Hematopoietic multipotent progenitor cell treated with erythropoietin and hydrocortisone succinate and interleukin-3 and kit ligand, for 6 days (in vitro differentiated cells): Measurements from ENCODE around the gene ABHD11.
"Not testable (repeated sequence)": the region's sequence is repeated elsewhere in the genome, so short reads cannot be mapped to it uniquely, and the experiment has no call there.

Experiments
- DNase-seq: peaks from one replicate; pipeline ENCODE4 v3.0.0-alpha.2; 2015

Gene ABHD11

DNA sequence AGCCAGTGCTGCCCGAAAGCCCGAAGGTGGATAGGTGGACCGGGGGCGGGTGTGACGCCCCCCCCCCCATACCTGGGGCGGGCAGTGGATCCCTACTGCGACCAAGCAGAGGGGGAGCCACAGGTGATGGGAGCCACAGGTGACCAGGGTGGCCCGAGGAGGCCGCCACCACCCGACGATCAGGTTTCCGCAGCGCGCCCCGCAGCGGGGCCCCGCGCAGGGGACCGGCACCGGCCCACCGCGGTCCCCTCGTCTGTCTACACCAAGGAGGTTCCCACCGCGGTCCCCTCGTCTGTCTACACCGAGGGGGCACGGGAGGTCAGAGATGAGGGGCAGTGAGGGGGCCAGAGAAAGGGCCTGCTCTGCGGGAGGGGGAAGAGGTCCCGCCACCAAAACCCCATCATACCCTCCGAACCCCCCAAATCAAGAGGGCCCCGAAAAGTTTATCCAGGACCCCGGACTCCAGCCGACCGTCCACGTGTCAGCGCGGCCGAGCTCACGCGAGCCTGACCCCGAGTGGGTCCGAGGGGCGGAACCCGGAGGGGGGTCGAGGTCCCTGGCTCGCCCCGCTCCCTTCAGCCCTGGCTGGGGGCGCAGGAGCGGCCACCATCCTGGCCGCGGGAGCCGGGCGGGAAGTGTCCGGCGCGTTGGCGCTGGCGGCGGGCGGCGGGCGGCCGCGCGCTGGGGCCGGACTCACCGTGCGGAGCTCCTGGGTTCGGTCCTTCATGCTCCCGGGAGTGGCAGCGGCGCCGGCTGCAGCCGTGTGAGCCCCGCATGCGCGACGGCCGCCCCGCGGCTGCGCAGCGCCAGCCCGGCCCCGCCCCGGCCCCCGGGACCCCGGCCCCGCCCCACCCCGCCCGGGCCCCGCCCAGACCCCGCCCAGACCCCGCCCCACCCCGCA is 19.4 kb downstream of the ABHD11 start, which contains the start of gene STX1A:
Gene STX1A, minus strand, starts transcription at position 765 of the 901 bp plus-strand sequence. Its CDS starts 38 bp downstream, at position 727.
- DNase-seq, result peak; percentile 71

DNA sequence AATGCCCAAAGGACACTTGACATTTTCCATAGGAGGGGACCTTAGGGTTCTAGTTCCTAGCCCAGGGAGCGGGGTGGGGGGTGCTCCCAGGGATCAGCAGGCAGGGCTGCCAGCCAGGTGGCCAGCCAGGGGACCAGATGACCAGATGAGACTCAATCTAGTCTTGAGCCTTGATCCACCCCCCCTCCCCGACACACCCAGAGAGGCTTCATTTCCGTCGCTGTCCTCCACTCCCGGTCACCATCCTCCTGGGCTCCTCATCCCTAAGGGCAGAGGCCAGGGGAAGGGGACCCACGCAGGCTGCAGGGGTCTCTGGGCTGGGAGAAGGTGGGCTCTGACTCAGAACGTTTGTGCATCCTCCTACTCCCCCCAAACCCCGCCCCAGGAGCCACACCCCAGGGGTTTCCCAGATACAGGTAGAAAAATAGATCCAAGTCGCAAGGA is 20.1 kb downstream of the ABHD11 start:
- DNase-seq, result no peak

DNA sequence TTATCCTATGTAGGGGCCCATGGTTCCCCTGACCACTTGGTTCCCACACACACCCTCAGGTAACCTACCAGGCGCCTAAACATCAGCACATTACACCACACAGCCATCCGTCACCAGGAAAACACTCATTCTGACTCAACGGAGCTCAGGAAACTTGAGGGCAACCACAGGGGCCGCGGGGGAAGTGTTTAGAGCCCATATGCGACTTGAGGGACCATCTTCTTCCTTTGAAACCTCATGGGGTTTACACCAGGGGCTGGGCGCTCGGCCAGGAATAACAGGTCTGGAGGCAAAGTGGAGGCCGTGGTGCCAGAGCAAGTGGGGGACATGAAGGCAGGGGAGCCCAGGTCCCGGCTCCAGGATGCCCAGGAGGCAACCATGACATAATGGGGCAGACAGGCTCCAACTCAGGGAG is 20.6 kb downstream of the ABHD11 start:
- peak; percentile 73 for DNase-seq

DNA sequence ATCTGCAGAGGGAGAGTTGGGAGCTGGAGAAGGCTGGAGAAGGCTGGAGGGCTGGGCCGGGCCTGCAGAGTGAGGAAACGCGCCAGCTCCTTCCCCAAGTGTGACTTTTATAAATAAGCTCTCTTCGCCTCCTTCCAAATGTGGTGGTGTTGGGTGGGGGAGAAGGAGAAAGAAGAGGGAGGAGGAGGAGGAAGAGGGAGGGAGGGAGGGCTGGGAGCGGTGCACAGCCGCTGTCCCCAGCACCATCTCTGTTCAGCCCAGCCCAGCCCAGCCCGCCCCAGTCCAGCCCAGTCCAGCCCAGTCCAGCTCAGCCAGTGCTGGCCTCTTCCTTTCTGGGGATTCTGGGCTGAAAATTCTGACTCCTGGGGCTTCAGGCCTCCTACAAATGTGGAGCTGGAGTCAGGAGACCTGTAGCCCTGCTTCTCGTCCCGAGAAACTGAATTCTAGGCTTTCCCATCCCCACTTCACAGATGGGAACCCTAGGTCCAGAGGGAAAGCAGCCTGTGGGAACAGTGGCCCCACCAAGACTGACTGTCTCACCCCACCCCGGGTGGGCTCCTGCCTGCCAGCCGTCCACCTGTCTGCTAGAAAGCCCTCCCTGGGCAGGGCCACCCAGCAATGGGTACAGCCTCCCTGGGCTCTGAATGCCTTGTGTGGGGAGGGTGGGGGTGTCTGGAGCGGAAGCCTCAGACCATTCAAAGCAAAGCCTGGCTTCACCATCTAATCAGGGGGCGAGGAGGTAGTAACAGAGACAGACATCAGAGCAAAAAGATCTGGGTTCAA is 21.4 kb downstream of the ABHD11 start:
- DNase-seq, result no peak

DNA sequence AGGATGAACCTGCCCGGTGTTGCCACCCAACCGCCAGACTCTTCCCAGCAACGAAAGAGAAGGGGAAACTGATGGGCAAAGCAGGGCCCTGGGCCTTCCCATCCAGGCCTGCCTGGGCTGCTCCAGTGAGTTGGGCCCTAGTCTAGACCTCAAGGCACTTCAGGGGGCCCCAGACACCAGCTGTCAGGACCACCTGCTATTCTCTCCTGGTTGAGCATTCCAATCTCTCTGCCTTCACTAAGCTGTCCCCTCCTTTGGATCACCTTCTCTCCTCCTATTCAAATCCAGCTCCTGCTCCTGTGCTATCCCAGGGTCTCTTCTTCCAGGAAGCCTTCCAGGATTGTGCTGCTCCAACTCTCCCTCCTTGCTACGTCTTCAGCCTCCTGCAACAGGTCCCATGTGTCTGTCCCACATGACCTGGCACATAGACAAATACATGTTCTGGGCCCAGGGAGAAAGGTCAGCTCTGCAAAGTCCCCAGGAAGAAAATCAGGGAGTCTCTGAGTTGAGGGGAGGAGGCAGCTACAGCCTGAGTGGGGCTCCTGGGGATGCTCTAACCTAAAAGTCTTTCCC is 22.2 kb downstream of the ABHD11 start:
- DNase-seq, result no peak

DNA sequence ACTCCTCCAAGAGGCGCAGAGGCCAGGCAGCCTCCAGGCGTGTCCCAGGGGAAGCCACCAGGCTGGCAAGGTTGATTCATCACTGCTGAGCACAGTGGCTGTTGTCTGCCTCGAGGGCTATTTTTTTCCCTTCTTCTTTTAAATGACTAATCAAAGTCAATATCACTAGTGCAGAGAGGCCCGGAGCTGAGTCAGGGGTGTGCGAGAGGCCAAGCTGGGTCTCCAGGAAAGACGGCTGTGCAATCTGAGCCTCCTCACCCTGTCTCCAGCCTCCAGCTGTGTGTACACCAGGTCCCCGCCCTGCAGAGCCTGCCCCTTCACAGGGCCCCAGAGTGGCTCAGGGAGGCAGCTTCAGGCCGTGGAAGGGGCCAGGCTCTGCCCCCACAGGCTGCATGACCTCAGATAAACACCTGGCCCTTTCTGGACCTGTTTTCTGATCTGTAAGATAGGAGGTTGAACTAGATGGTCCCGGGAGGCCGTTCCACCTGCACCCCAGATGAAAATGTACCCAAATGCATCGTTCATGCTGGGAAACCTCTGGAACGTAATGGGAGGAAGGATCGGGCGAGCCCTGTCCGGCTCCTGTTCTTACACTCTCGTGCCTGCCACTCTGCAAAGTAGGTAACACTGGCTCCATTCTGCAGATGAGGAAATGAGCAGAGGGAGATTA is 22.8 kb downstream of the ABHD11 start:
- DNase-seq, result peak; percentile 74

DNA sequence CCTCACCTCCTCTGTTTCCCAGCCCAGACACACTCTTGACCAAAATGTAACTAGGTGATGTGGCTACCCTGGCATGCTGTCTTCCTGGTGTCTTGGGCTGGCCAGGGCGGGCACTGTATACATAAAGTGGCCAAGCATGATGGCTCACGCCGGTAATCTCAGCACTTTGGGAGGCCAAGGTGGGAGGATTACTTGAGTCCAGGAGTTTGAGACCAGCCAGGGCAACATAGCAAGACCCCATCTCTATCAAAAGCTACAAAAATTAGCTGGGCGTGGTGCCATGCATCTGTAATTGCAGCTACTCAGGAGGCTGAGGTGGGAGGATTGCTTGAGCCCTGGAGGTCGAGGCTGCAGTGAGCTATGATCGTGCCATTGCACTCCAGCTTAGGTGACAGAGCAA is 25.3 kb downstream of the ABHD11 start:
- DNase-seq, result not testable (repeated sequence)

DNA sequence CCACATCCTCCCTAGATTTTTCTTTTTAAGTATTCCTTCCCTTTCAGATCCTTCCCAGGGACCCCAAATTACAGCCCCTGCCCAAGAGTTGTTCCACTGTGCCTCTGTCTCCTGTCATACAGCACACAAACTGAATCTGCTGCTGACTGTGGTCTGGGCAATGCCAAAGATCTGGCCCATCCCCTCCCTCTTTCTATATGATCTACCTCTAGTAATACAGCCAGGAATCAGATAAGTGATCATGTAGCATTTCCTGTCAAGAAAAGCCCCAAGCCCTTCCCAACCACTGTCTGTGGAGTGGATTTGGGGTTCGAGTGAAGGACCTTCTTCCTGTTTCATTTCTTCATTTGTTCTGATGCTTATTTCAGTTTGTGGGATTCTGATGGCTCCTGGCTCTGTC is 25.8 kb downstream of the ABHD11 start:
- no peak for DNase-seq

DNA sequence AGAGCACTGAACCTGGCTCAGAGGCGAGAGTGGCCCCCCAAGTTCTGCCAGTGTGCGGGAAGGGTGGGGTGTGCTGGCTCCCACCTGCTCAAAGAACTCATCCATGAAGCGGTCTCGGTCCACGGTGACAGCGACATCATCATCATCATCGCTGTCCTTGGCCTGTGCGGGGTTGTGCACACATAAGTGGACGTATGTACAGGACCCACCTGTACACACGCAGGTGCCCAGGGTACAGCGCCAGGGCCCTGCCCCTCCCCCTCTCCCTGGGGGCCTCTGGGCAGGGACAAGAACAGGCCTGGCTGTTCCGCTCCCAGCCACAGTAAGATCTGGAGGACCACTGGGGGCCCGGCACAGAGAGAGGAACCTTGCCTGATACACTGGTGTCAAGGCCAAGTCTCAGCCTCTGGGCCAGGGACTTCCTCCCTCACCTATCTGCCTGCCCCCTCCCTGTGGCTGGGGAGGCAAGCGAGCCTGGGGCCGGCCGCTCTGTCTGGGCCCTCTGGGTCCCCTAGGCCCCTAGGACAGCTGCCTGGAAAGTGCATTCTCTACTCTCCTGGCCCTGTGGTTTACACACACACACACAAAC is 29.5 kb downstream of the ABHD11 start:
- DNase-seq, result no peak

DNA sequence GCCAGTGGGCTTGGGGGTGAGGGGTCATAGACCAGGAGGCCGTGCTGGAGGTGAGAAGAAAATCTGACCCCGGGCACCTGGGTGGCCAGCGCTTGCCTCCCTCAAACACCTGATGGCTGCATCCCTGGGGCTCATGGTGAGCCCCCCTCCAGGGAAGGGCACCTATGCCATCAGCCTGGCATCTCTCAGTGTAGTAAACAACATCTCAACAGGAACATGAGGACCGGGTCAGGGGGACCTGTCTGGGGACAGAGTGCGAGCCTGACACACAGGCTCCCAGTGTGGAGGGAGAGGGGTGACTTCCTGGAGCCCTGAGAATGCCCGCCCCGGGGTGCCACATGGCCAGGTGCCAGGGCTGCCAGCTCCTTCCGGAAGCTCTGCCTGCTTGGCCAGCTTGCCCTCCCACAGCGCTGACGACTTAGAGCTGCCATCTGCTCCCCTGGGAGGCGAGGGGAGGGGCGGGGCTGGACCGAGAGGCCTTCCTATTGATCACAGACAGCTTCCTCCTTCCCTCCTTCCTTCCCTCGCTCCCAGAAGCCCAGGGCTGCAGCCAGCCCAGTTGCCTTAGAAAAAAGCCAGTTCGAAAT is 31.5 kb downstream of the ABHD11 start:
- peak; percentile 36 for DNase-seq

DNA sequence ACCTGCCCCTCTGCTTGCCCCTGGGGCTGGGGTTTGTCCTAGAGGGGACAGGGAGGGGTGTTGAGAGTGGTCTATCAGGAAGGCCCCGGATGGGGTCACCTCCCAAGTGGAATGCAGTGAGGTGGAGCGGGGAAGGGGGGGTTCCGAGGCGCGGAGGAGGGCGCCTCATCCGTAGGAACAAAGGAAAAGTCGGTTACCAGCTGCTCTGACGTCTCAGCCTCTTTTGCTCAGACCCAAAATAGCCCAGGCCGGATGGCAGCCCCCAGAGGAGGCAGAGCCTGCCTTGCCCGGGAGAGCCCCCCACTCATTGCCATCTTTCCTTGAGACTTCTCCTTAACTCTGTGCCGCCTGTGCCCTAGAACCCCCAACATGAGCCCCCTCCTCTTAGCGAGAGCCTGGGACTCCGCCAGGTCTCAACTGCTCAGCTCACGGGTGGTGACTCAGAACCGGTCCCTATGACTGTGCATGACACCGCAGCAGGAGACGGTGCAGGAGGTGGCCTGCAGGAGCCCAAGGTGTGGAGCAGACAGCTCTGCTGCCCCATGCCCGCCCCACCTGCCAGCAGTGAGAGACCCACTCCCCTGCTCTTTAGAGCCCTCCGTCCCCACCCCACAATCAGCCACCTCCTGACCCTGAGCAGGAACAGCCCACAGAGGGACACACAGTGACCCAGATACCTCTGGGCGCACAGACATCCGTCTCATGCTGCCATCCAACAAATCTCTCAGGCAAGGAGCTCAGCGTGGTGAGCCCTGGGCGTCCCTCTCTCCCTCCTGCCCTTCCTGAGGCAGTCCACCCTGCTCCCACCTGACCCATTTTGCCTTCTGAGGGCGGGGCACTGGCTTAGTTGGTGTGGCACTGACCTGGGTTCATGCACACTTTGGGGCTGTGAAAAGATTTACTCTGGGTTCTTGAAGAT is 32.2 kb downstream of the ABHD11 start:
- no peak for DNase-seq

DNA sequence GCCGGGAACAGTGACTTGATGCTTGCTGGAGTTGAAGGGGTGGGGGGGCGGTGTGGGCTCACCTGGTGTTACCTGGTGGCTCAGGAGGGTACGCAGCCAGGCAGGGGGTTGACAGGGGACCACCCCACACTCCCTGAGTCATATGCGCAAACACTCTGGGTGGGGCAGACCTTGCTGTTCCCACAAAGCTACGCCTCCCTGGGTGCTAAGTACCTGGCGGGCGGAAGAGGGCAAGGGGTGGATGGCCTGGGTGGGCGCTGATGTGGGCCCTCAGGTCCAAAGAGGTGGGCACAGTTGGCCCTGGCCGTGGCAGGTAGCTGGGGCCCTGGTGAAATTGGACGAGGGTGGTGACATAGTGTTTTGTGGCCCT is 33.1 kb downstream of the ABHD11 start:
- no peak for DNase-seq

DNA sequence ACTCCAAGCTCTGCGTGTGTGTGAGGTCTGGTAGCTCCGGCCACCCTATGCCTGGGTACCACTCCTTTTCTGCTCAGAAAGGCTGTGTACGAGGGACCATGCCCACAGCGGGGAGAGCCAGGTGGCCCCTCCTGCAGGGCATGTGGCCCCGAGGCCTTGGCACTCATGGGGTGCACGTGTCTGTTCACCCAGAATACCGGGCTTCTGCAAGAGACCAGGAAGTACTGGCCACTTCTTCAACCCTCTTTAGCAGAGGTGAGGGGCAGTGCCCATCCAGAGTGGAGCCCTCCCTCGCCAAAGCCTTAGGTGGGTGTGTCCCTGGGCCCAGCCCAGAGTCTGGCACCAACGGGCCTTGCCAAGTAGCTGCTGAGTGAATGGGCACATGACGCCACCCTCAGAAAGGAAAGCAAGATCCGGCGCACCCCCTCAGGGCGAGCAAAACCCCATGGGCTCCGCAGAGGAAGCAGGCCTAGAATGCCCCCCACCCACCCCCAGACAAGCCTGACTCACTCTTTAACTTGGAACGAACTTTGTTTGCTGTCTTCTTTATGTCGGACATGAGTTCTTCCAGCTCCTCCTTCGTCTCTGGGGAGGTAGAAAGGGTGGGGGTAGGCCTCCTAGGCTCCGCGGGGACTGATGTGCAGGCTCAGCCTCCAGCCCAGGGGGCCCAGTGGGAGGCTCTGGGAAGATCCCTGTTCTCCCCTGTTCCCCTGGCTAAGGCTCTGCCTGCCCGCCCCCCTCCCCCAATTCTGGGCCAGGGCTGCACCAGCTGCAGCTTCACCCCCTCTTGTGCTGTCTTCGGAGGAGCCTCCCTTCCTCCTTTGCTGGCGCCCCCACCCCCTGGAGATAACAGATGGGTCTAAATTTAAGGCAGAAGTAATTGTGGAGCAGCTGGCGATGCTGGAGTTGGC is 33.7 kb downstream of the ABHD11 start:
- no peak for DNase-seq

DNA sequence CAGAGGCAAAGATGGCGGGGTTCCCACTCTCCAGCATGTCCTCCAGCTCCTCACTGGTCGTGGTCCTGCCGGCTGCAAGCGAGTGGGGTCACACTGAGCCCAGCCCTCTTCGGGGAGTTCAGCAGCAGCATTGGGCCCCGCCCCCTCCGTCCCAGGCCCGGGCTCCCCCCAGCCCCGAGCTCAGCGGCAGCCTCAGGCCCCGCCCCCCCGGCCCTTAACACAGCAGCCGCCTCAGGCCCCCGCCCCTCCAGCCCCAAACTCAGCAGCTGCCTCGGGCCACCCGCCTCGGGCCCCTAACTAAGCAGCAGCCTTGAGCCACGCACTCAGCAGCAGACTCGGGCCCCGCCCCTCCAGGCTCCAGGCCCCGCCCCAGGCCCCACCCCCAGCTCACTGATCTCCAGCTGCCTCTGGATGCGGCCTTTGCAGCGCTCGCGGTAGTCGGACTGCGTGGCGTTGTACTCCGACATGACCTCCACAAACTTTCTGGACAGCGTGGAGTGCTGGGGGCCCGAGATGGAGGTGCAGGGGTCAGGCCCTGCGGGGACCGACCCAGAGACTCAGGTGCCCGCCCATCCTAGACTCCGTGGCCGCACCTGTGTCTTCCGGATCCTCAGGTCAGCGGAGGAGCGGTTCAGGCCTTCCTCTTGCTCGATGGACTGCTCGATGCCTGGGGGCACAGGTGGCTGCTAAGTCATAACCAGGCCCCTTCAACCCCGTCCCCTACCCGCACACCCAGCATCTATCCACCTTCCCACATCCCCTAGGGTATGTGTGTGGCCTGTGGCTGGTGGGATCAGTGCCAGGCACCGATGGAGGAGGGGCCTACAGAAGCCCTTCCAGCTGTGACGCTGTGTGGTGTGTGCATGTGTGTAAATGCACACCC is 34.6 kb downstream of the ABHD11 start:
- peak; percentile 87 for DNase-seq

DNA sequence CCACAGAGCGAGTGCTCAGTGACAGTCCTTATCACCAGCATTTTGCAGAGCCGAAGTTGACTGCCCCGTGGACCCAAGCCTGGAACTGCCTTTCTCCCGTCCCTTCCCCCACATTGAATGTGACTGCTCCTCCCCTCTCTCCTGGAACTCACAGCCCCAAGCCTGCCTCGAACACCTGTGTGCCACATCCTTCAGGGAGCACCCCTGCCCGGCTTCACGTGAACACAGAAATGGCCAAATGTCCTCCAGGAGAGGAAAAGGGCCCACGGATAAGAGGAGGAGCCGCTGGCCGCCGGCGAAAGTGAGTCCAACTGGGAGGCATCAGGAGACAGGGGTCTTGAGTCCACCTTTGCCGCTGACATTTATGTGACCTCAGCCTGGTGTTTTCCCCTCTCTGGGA is 35.4 kb downstream of the ABHD11 start:
- no peak for DNase-seq

DNA sequence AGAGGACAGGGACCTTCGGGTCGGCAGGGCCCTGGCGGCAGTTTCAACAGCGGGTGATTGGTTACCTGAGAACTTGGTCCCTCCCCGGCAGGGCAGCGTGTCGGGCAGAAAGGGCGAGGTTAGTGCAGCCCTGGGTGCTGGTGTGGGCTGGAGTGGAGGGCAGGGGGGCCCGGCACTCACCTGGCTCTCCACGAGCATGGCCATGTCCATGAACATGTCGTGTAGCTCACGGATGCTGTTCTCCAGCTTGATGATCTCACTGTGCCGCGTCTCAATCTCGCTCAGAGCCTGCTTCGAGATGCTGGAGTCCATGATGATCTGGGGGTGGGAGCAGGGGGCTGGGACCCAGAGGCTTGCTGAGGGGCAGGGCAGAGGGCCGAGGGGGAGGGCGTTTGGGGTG is 35.9 kb downstream of the ABHD11 start:
- DNase-seq, result no peak

DNA sequence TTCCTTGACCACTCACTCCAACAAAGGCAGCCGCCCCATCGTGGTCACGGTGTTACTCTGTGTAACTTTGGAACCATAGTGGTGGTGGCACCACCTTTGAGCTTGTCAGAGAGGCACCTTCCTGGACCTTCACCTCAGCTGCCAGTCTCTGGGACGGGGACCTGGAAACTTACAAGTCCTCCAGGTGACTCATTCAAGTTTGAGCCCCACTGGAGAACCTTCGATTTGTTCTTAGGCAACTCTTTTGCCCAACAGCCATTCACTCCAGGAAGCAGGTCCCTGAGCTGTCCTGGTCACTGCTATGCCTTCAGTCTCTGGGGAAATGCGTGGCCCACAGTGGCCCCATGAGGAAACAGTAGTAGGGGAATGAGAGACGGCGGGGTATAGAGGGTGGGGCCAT is 36.4 kb downstream of the ABHD11 start:
- DNase-seq, result no peak

DNA sequence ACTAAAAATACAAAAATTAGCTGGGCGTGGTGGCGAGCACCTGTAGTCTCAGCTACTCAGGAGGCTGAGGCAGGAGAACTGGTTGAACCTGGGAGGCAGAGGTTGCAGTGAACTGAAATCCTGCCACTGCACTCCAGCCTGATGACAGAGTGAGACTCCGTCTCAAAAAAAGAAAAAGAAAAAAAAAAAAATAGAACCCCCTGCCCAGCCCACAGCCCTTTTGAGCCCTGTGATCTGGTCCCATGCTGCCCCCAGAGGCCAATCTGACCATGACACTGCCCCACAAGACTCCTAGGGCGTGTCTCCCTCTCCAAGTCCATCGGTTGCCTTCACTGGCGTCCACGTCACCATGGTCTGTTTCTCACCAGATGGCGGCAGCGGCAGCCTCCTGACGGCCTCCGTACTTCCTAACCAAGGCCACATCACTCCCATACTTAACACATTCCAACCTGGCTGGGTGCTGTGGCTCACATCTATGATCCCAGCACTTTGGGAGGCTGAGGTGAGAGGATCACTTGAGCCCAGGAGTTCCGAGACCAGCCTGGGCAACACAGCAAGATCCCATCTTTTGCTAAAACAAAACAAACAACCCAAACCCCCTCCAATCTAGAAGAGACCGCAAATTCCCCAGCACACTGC is 37.1 kb downstream of the ABHD11 start:
- DNase-seq, result peak; percentile 72
